ENCODE measurements around the gene FEV.

DNA sequence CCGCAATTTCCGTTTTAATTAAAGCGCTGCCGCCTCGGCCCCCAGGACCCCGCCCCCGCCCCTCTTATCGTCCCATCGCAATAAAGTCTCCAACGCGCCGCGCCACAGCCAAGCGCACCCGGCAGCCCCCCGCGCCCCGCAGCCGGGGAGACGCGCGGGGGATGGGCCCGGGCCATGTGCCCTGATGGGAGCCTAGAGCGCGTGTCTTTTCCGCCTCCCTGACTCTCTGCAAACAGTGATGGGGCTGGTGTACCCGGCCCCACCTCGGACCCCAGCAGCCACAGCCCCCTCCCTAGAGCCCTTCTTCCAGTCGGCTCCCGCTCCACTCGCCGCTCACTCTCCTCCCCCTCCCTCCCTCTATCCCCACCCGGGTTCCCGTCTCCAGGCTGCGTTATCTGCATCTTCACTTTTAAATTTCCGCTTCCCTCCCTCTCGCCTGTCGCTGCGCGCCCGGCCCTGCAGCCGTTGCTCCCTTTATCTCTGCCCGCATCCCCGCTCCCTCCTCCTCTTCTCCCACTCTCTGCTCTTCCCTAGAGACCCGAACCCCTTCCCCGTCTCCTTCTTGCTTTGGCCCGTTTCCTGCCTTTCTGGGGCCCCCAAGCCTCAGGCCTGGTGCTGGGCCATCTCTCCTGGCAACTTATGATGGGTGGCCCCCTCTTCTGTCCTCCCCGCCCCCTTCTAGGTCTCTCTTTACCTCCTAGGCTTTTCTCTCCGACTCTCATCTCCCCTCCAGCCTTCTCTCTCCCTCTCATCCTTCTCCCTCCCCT is 524 bp upstream of the FEV start:
- TF ChIP-seq, protein P1, sequence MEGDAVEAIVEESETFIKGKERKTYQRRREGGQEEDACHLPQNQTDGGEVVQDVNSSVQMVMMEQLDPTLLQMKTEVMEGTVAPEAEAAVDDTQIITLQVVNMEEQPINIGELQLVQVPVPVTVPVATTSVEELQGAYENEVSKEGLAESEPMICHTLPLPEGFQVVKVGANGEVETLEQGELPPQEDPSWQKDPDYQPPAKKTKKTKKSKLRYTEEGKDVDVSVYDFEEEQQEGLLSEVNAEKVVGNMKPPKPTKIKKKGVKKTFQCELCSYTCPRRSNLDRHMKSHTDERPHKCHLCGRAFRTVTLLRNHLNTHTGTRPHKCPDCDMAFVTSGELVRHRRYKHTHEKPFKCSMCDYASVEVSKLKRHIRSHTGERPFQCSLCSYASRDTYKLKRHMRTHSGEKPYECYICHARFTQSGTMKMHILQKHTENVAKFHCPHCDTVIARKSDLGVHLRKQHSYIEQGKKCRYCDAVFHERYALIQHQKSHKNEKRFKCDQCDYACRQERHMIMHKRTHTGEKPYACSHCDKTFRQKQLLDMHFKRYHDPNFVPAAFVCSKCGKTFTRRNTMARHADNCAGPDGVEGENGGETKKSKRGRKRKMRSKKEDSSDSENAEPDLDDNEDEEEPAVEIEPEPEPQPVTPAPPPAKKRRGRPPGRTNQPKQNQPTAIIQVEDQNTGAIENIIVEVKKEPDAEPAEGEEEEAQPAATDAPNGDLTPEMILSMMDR (IDR thresholded peaks at IDR 0.05): no peak
- TF ChIP-seq POLR2A (IDR thresholded peaks at IDR 0.05): no peak

Measured in esophagus squamous epithelium (tissue), 4 donors.